NK-92 treated with Interleukin-12 subunit alpha and Interleukin-12 subunit beta, amount 100 ng/mL, for 24 hours (cell line): ENCODE results near the gene INHBB.

Experiments used
- DNase-seq: peaks from one replicate; lab custom pipeline; 2025; lab: John Stamatoyannopoulos, UW

The INHBB gene

GRCh38 chr2:120398051-120398995, 52.4 kb downstream of the INHBB start:
- no peak for DNase-seq

GRCh38 chr2:120398996-120399888, 53.3 kb downstream of the INHBB start:
- DNase-seq: no peak

GRCh38 chr2:120399889-120400240, 53.9 kb downstream of the INHBB start:
- DNase-seq: no peak

GRCh38 chr2:120400551-120400950, 54.6 kb downstream of the INHBB start:
- DNase-seq: no peak
